ENCODE data around the gene KRTAP3-2. TPM values are rescaled to one million over a fixed set of nuclear protein-coding genes. Genes with fewer than 3 reads are reported as not detected.

KRTAP3-2 gene
- total and polyA plus RNA-seq, 2 donors (not counting 1 experiment from before 2014, with no cell fraction given), result not detected

DNA sequence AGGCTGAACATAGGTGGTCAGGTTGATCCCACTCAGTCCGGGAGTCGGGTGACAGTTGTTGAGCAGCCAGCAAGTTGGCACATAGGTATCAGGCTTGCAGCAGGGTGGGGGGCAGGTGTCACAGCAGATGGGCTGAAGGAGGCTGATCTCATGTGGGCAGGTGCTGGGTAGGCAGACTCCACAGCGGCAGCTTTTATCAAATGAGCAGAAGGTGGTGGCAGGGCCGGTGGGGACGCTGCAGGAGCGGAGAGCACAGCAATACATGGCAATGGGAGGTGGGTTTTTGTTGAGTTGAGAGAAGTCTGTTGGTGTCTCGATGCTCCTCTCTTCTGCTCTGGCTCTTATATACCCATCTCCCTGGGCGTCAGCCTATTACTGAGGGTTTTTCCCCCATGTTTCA is 9.1 kb upstream of the KRTAP3-2 start, which contains the start of gene KRTAP3-1:
TSS of gene KRTAP3-1 (minus strand) at position 318 of the 400 bp plus-strand sequence. CDS start at position 264, 54 bp downstream.
- ChIA-PET POLR2A (no interaction called here), CTCF (no interaction called here)
- H3K27me3 Mint-ChIP-seq, result peaks cover 20% of the 10 kb centered on the region
- ATAC-seq (ENCODE audit: low read depth) (no peak), DNase-seq (no peak)
- no peak within 1 kb of the TSS for H3K9ac ChIP-seq (ENCODE audit: low read length)
- H3K9me3 ChIP-seq (ENCODE audit: control extremely low read depth in 1 of 3, control insufficient read depth in 2 of 3, insufficient read depth in 1 of 3, low read length in 2 of 3), result no peaks in the 10 kb centered on the region
- no peak within 1 kb of the TSS for H3K27ac Mint-ChIP-seq
- no peaks in the 10 kb centered on the region for H3K36me3 ChIP-seq (replicated peaks in 1 of 2; ENCODE audit: control extremely low read depth in 1 of 2, control insufficient read depth in 1 of 2, extremely low read depth in 1 of 2, insufficient read depth in 2 of 2, low read length in 1 of 2)
- no peaks in the 10 kb centered on the region for H3K4me1 Mint-ChIP-seq
- TF ChIP-seq, protein P1, sequence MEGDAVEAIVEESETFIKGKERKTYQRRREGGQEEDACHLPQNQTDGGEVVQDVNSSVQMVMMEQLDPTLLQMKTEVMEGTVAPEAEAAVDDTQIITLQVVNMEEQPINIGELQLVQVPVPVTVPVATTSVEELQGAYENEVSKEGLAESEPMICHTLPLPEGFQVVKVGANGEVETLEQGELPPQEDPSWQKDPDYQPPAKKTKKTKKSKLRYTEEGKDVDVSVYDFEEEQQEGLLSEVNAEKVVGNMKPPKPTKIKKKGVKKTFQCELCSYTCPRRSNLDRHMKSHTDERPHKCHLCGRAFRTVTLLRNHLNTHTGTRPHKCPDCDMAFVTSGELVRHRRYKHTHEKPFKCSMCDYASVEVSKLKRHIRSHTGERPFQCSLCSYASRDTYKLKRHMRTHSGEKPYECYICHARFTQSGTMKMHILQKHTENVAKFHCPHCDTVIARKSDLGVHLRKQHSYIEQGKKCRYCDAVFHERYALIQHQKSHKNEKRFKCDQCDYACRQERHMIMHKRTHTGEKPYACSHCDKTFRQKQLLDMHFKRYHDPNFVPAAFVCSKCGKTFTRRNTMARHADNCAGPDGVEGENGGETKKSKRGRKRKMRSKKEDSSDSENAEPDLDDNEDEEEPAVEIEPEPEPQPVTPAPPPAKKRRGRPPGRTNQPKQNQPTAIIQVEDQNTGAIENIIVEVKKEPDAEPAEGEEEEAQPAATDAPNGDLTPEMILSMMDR (IDR thresholded peaks at IDR 0.05), result no peak
- TF ChIP-seq EZH2 (IDR thresholded peaks at IDR 0.05; ENCODE audit: borderline replicate concordance, insufficient read depth, low read depth, low read length, poor library complexity, severe bottlenecking), result no peak
- no peaks in the 10 kb centered on the region for H3K4me1 ChIP-seq (ENCODE audit: control insufficient read depth in 2 of 2, insufficient read depth in 2 of 2, low read length in 2 of 2)
- no peaks in the 10 kb centered on the region for H4K20me1 ChIP-seq (ENCODE audit: control insufficient read depth, insufficient read depth, low read length, poor library complexity, severe bottlenecking)
- H3K9me3 Mint-ChIP-seq (ENCODE audit: insufficient read depth), result no peaks in the 10 kb centered on the region
- H2AFZ ChIP-seq (ENCODE audit: insufficient read depth, low read depth, low read length, poor library complexity, severe bottlenecking), result no peak within 1 kb of the TSS
- intact Hi-C loops (cut with micrococcal nuclease), result no loop called here
- H3K27ac ChIP-seq (ENCODE audit: low read length in 2 of 2), result no peak within 1 kb of the TSS
- no peaks in the 10 kb centered on the region for H3K27me3 ChIP-seq (replicated peaks in 1 of 4; ENCODE audit: control extremely low read depth in 1 of 4, control insufficient read depth in 3 of 4, insufficient read depth in 4 of 4, low read length in 3 of 4)
- H3K4me3 ChIP-seq (ENCODE audit: control extremely low read depth in 1 of 5, extremely low read depth in 1 of 5, insufficient read depth in 1 of 5, low read depth in 2 of 5, low read length in 4 of 5), result no peak within 1 kb of the TSS
- WGBS (ENCODE audit: insufficient coverage), result 95% methylated on average over 3 of the region's 8 CpGs
- no peak within 1 kb of the TSS for H3K4me2 ChIP-seq (replicated peaks; ENCODE audit: low read depth, low read length, poor library complexity, severe bottlenecking)
- no peaks in the 10 kb centered on the region for H3K79me2 ChIP-seq (ENCODE audit: control insufficient read depth, insufficient read depth, low read length)
- H3K4me3 Mint-ChIP-seq, result no peak within 1 kb of the TSS

DNA sequence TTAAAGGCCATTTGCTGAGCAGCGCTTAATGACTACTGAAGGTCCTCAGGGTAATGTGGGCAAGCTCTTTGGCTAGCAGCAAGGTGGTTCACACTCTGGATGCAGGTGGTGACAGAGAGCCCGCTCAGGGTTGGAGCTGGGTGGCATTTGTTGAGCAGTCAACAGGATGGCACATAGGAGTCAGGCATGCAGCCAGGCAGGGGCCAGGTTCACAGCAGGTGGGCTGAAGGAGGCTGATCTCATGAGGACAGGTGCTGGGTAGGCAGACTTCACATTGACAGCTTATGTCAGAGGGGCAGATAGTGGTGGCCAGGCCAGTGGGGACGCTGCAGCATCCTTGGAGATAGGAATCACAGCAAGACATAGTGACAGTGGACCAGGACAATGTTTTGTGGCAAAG is 4.7 kb upstream of the KRTAP3-2 start:
- DNase-seq (no peak), ATAC-seq (ENCODE audit: low read depth) (no peak)
- POLR2A ChIA-PET, result no interaction called here
- 89% methylated on average over 3 of the region's 3 CpGs for WGBS (ENCODE audit: insufficient coverage)
- no peaks in the 10 kb centered on the region for H3K4me1 Mint-ChIP-seq
- Histone ChIP-seq H3K4me1 (ENCODE audit: control insufficient read depth in 2 of 2, insufficient read depth in 2 of 2, low read length in 2 of 2) (no peaks in the 10 kb centered on the region), H3K4me2 (replicated peaks; ENCODE audit: low read depth, low read length, poor library complexity, severe bottlenecking) (no peak overlapping the region), H3K79me2 (ENCODE audit: control insufficient read depth, insufficient read depth, low read length) (no peaks in the 10 kb centered on the region), H4K20me1 (ENCODE audit: control insufficient read depth, insufficient read depth, low read length, poor library complexity, severe bottlenecking) (no peaks in the 10 kb centered on the region), H3K9me3 (ENCODE audit: control extremely low read depth in 1 of 3, control insufficient read depth in 2 of 3, insufficient read depth in 1 of 3, low read length in 2 of 3) (peaks cover 0 to 1% (median 0%) of the 10 kb centered on the region in 3 donors), H3K27ac (ENCODE audit: low read length in 2 of 2) (no peak overlapping the region), H3K4me3 (ENCODE audit: control extremely low read depth in 1 of 5, extremely low read depth in 1 of 5, insufficient read depth in 1 of 5, low read depth in 2 of 5, low read length in 4 of 5) (no peak overlapping the region), H2AFZ (ENCODE audit: insufficient read depth, low read depth, low read length, poor library complexity, severe bottlenecking) (no peak overlapping the region), H3K36me3 (replicated peaks in 1 of 2; ENCODE audit: control extremely low read depth in 1 of 2, control insufficient read depth in 1 of 2, extremely low read depth in 1 of 2, insufficient read depth in 2 of 2, low read length in 1 of 2) (no peaks in the 10 kb centered on the region), H3K27me3 (replicated peaks in 1 of 4; ENCODE audit: control extremely low read depth in 1 of 4, control insufficient read depth in 3 of 4, insufficient read depth in 4 of 4, low read length in 3 of 4) (no peaks in the 10 kb centered on the region), H3K9ac (ENCODE audit: low read length) (no peak overlapping the region)
- H3K4me3 Mint-ChIP-seq, result no peak overlapping the region
- CTCF ChIA-PET, result no interaction called here
- TF ChIP-seq, protein P1 (IDR thresholded peaks at IDR 0.05), result no peak
- TF ChIP-seq EZH2 (IDR thresholded peaks at IDR 0.05; ENCODE audit: borderline replicate concordance, insufficient read depth, low read depth, low read length, poor library complexity, severe bottlenecking), result no peak
- H3K9me3 Mint-ChIP-seq (ENCODE audit: insufficient read depth), result no peaks in the 10 kb centered on the region
- intact Hi-C loops (cut with micrococcal nuclease), result no loop called here
- no peak overlapping the region for H3K27ac Mint-ChIP-seq
- peaks cover 24% of the 10 kb centered on the region for H3K27me3 Mint-ChIP-seq

Data from B cell (primary cell).